OCI-LY7 (cell line): ENCODE results near the gene CASK. TPM values are rescaled to one million over a fixed set of nuclear protein-coding genes. Genes with fewer than 3 reads are reported as not detected.

Experiments
- BruUV-seq: library from RNA; stranded (reverse); fragments of 400-500 nt; replicated peaks from 2 replicates; lab custom pipeline; 2021; lab: Mats Ljungman, UMichigan
- CTCF ChIA-PET: fragments of 300-600 bp; sonication (Branson Sonifier 250); formaldehyde crosslinking; loops from one replicate; lab custom pipeline; 2022; ENCODE audit warnings: antibody characterized with exemption; ENCODE audit not compliant: unreplicated experiment; lab: Charles Lee
- POLR2A ChIA-PET: fragments of 300-600 bp; sonication (Branson Sonifier 250); formaldehyde crosslinking; loops from one replicate; lab custom pipeline; 2022; ENCODE audit warnings: antibody characterized with exemption; lab: Charles Lee
- DNase-seq: peaks from one replicate; pipeline ENCODE4 v3.0.0-alpha.2; 2015; ENCODE audit warnings: low spot score
- H2AFZ ChIP-seq: fragments of 200-600 bp; sonication (generic), shearing (Covaris generic); 2 replicates; pipeline ENCODE4 v1.6.1; 2014; ENCODE audit warnings: mild to moderate bottlenecking, antibody characterized with exemption, low read length, moderate library complexity
- H3K27ac ChIP-seq: fragments of 200-600 bp; sonication (generic); 2 replicates; pipeline ENCODE4 v1.5.1; 2014; ENCODE audit warnings: mixed run types, low read depth, mild to moderate bottlenecking, moderate library complexity, low read length, inconsistent platforms; ENCODE audit not compliant: poor library complexity, severe bottlenecking
- H3K36me3 ChIP-seq: fragments of 200-600 bp; sonication (generic); 2 replicates; pipeline ENCODE4 v1.6.1; 2014; ENCODE audit warnings: mild to moderate bottlenecking, antibody characterized with exemption, low read length, moderate library complexity, mixed read lengths; ENCODE audit not compliant: insufficient read depth
- H3K4me1 ChIP-seq: fragments of 200-600 bp; sonication (generic); 2 replicates; pipeline ENCODE4 v1.5.1; 2014; ENCODE audit warnings: mild to moderate bottlenecking, low read length; ENCODE audit not compliant: insufficient read depth, poor library complexity, severe bottlenecking
- H3K4me2 ChIP-seq: fragments of 200-600 bp; sonication (generic); 2 replicates; pipeline ENCODE4 v1.6.1; 2014; ENCODE audit warnings: mild to moderate bottlenecking, low read length
- H3K4me3 ChIP-seq: fragments of 200-600 bp; sonication (generic); 2 replicates; pipeline ENCODE4 v1.5.1; 2014; ENCODE audit warnings: mild to moderate bottlenecking, low read depth, low read length; ENCODE audit not compliant: poor library complexity, severe bottlenecking
- H3K79me2 ChIP-seq: fragments of 200-600 bp; sonication (generic); 2 replicates; pipeline ENCODE4 v1.6.1; 2016; ENCODE audit warnings: low read depth, mild to moderate bottlenecking, low read length, moderate library complexity, mixed read lengths; ENCODE audit not compliant: insufficient read depth
- H3K9me2 ChIP-seq: fragments of 200-600 bp; sonication (generic); 2 replicates; pipeline ENCODE4 v1.6.1; 2016; ENCODE audit warnings: mild to moderate bottlenecking, low read length, mixed read lengths; ENCODE audit not compliant: insufficient read depth
- H3K9me3 ChIP-seq: fragments of 200-600 bp; sonication (generic); 2 replicates; pipeline ENCODE4 v1.6.1; 2014; ENCODE audit warnings: mild to moderate bottlenecking, mixed run types, low read length, mixed read lengths
- H4K20me1 ChIP-seq: fragments of 200-600 bp; sonication (generic); 2 replicates; pipeline ENCODE4 v1.6.1; 2014; ENCODE audit warnings: mild to moderate bottlenecking, antibody characterized with exemption, low read length, moderate library complexity, mixed read lengths; ENCODE audit not compliant: insufficient read depth
- CTCF ChIP-seq: fragments of 200-600 bp; sonication (generic); conservative IDR thresholded peaks from 2 replicates; pipeline ENCODE4 v1.5.1; 2014; ENCODE audit warnings: mild to moderate bottlenecking, antibody characterized with exemption, low read length, moderate library complexity, mixed read lengths
- EZH2phosphoT487 ChIP-seq: fragments of 200-600 bp; sonication (generic); IDR thresholded peaks from 2 replicates; pipeline ENCODE4 v1.6.1; 2018; ENCODE audit warnings: low read depth, borderline replicate concordance, mild to moderate bottlenecking, mixed run types, antibody characterized with exemption, low read length, moderate library complexity, mixed read lengths
- intact Hi-C: fragments of 100-400 bp; cut with micrococcal nuclease; formaldehyde crosslinking; loops from one replicate; pipeline ENCODE4 v1.10.0; 2022; ENCODE audit not compliant: unreplicated experiment
- total RNA-seq, 2 experiments: library from RNA; depleted of rRNA in 1 of 2; stranded (reverse); fragments of >200 nt in 1 of 2; shearing (Covaris generic) in 1 of 2; gene quantifications; 2 replicates each; pipeline ENCODE4 v1.2.3, GENCODE V29; 2014 to 2022

CASK gene
- total RNA-seq, 2 experiments from 2014 or later = 18.6 to 29.4 TPM

- Histone ChIP-seq H3K79me2 (no peaks in the 10 kb centered on the region), H3K27ac (peak overlapping the region; percentile 10), H4K20me1 (no peaks in the 10 kb centered on the region), H2AFZ (no peak overlapping the region), H3K9me3 (no peaks in the 10 kb centered on the region), H3K9me2 (no peaks in the 10 kb centered on the region), H3K4me1 (peaks cover 7% of the 10 kb centered on the region), H3K4me2 (peak overlapping the region; percentile 24; the same call in 1 of the 2 replicates), H3K36me3 (no peaks in the 10 kb centered on the region), H3K4me3 (no peak overlapping the region)
- CTCF ChIA-PET = no interaction called here
- intact Hi-C loops = no loop called here
- peak; percentile 24 for DNase-seq
- no TSS peak for BruUV-seq
- POLR2A ChIA-PET = no interaction called here
- TF ChIP-seq EZH2phosphoT487 = no peak
- TF ChIP-seq CTCF = no peak
Observed at GRCh38 chrX:41596596-41596995, 326.8 kb downstream of the CASK start.

- TF ChIP-seq CTCF (no peak), EZH2phosphoT487 (no peak)
- ChIA-PET CTCF (no interaction called here), POLR2A (no interaction called here)
- peaks cover 7% of the 10 kb centered on the region for H3K4me1 ChIP-seq
- H3K36me3 ChIP-seq = no peaks in the 10 kb centered on the region
- H3K27ac ChIP-seq = no peak overlapping the region
- H3K9me3 ChIP-seq = no peaks in the 10 kb centered on the region
- no peaks in the 10 kb centered on the region for H4K20me1 ChIP-seq
- no peak overlapping the region for H3K4me2 ChIP-seq
- no peak overlapping the region for H3K4me3 ChIP-seq
- BruUV-seq = no TSS peak
- intact Hi-C loops = loop anchor here (5.0 kb wide), 1 partner anchor 113 kb away; no protein-coding TSS in a partner anchor
- no peaks in the 10 kb centered on the region for H3K9me2 ChIP-seq
- no peaks in the 10 kb centered on the region for H3K79me2 ChIP-seq
- H2AFZ ChIP-seq = no peak overlapping the region
- no peak for DNase-seq
Observed at GRCh38 chrX:41594634-41595033, 328.7 kb downstream of the CASK start.

- TF ChIP-seq EZH2phosphoT487 (no peak), CTCF (no peak)
- Histone ChIP-seq H3K27ac (no peak overlapping the region), H4K20me1 (no peaks in the 10 kb centered on the region), H3K4me3 (no peak overlapping the region), H3K9me2 (no peaks in the 10 kb centered on the region), H2AFZ (no peak overlapping the region), H3K4me1 (peaks cover 6% of the 10 kb centered on the region), H3K4me2 (no peak overlapping the region), H3K9me3 (no peaks in the 10 kb centered on the region), H3K36me3 (no peaks in the 10 kb centered on the region), H3K79me2 (no peaks in the 10 kb centered on the region)
- ChIA-PET POLR2A (no interaction called here), CTCF (no interaction called here)
- intact Hi-C loops = loop anchor here (5.0 kb wide), 1 partner anchor 115 kb away; no protein-coding TSS in a partner anchor
- DNase-seq = no peak
- no TSS peak for BruUV-seq
Observed at GRCh38 chrX:41591906-41592305, 331.4 kb downstream of the CASK start.
